Epithelial cell of proximal tubule (primary cell): ENCODE results near the gene AGBL5. TPM values are rescaled to one million over a fixed set of nuclear protein-coding genes. Genes with fewer than 3 reads are reported as not detected.
"Not testable (repeated sequence)": the region's sequence is repeated elsewhere in the genome, so short reads cannot be mapped to it uniquely, and the experiment has no call there.

Source experiments
- DNase-seq: peaks from one replicate; pipeline ENCODE4 v3.0.0-alpha.2; 2011; ENCODE audit warnings: low read depth
- H3K4me3 ChIP-seq: 2 replicates; pipeline ENCODE4 v1.5.1; 2011; ENCODE audit warnings: low read depth, mild to moderate bottlenecking, low read length
- CTCF ChIP-seq: conservative IDR thresholded peaks from 2 replicates; pipeline ENCODE4 v1.5.1; 2012; ENCODE audit warnings: low read depth, mild to moderate bottlenecking, low read length
- total RNA-seq: library from RNA; depleted of rRNA; stranded (reverse); fragments of >200 nt; gene quantifications from 2 replicates; pipeline ENCODE4 v1.2.3, GENCODE V29; 2015

Gene AGBL5
- total RNA-seq, 1 donor from 2014 or later: 17.0 TPM

- no peak for DNase-seq
- no peak for TF ChIP-seq CTCF
- peak within 1 kb of the TSS; percentile 49 for H3K4me3 ChIP-seq
These were observed 67.3 kb downstream of the AGBL5 start, which contains the start of gene CGREF1 for GRCh38 chr2:27118525-27119329. Gene CGREF1, minus strand, starts transcription at chr2:27119128. Its CDS starts 14,762 bp downstream, at chr2:27104366.

GRCh38 chr2:27119330-27119670, 67.8 kb downstream of the AGBL5 start:
- not testable (repeated sequence) for DNase-seq
- peak overlapping the region; percentile 39 for H3K4me3 ChIP-seq

Other genes with a start within 250 kb of the AGBL5 start
- gene DPYSL5, start 203.5 kb upstream of the AGBL5 start, total RNA-seq: under 0.01 and 0.63 TPM in 2 replicates
- gene MAPRE3, start 81.0 kb upstream of the AGBL5 start, total RNA-seq: 0.72 and 1.6 TPM in 2 replicates
- 11.2 and 20.1 TPM in 2 replicates for gene TMEM214, start 18.7 kb upstream of the AGBL5 start, total RNA-seq
- gene OST4, start 20.0 kb downstream of the AGBL5 start, total RNA-seq: 283 and 454 TPM in 2 replicates
- gene EMILIN1, start 26.9 kb downstream of the AGBL5 start, total RNA-seq: 0.80 and 2.1 TPM in 2 replicates
- gene KHK, start 35.1 kb downstream of the AGBL5 start, total RNA-seq: 5.5 and 6.1 TPM in 2 replicates
- 1.0 and 2.3 TPM in 2 replicates for gene CGREF1, start 67.5 kb downstream of the AGBL5 start, total RNA-seq
- not detected in 2 replicates for gene ABHD1, start 72.1 kb downstream of the AGBL5 start, total RNA-seq
- 53.3 and 77.1 TPM in 2 replicates for gene PREB, start 83.0 kb downstream of the AGBL5 start, total RNA-seq
- not detected in 2 replicates for gene PRR30, start 87.7 kb downstream of the AGBL5 start, total RNA-seq
- not detected in 2 replicates for gene TCF23, start 97.3 kb downstream of the AGBL5 start, total RNA-seq
- gene ATRAID, start 160.4 kb downstream of the AGBL5 start, total RNA-seq: 90.3 and 143 TPM in 2 replicates
- gene SLC5A6, start 160.6 kb downstream of the AGBL5 start, total RNA-seq: 51.5 and 90.9 TPM in 2 replicates
- 62.8 and 65.8 TPM in 2 replicates for gene CAD, start 165.7 kb downstream of the AGBL5 start, total RNA-seq
- gene SLC30A3, start 211.4 kb downstream of the AGBL5 start, total RNA-seq: 0.29 TPM in 1 of 2 replicates, not detected in the other
- gene DNAJC5G, start 223.8 kb downstream of the AGBL5 start, total RNA-seq: not detected in 2 replicates
- gene TRIM54, start 230.8 kb downstream of the AGBL5 start, total RNA-seq: 1.5 TPM in 1 of 2 replicates, not detected in the other